Right lobe of liver (tissue), 4 donors: ENCODE data around the gene TMEM207.

ENCODE experiments used
- POLR2A ChIP-seq: fragments of 450-650 bp; IDR thresholded peaks from one replicate; pipeline ENCODE4 v1.6.1; 2017; ENCODE audit warnings: antibody characterized with exemption, mild to moderate bottlenecking
- TF ChIP-seq, protein P1 (sequence below), 4 donors: fragments of 200-600 bp in 3 of 4; fragments of 450-650 bp in 1 of 4; IDR thresholded peaks; one replicate each; pipeline versions ENCODE4 v1.5.1 to v1.8.0; 2016 to 2022; ENCODE audit warnings: antibody characterized with exemption in 4 of 4, mild to moderate bottlenecking in 2 of 4
- donor health status: DM: no; HTN: no; CAD: no.
- donor health status: DM: no; HTN: no; CAD: no.
- donor health status: DM: no; HTN: yes; CAD: no.

DNA sequence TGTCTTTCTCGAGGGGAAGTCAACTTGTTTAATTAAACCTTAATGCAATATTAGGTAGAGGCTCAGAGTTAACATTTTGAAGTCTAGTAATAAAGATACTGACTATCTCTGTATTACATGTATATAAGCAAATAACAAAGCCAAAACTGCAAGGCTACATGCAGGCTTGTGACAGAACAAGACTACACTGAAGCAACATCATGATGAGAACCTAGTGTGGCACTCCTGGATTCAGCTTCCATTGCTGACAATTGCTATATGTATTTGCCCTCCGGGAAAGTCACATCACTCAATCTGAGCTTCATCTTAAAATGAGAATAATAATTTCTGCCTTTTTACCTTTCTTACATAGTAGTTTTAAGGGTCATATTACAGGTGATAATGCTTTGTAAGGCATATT lies 48.6 kb upstream of the TMEM207 start:
- TF ChIP-seq, protein P1, sequence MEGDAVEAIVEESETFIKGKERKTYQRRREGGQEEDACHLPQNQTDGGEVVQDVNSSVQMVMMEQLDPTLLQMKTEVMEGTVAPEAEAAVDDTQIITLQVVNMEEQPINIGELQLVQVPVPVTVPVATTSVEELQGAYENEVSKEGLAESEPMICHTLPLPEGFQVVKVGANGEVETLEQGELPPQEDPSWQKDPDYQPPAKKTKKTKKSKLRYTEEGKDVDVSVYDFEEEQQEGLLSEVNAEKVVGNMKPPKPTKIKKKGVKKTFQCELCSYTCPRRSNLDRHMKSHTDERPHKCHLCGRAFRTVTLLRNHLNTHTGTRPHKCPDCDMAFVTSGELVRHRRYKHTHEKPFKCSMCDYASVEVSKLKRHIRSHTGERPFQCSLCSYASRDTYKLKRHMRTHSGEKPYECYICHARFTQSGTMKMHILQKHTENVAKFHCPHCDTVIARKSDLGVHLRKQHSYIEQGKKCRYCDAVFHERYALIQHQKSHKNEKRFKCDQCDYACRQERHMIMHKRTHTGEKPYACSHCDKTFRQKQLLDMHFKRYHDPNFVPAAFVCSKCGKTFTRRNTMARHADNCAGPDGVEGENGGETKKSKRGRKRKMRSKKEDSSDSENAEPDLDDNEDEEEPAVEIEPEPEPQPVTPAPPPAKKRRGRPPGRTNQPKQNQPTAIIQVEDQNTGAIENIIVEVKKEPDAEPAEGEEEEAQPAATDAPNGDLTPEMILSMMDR (IDR thresholded peaks at IDR 0.05) = no peak
- TF ChIP-seq POLR2A = no peak
